Measurements from ENCODE around the gene B4GALT4.
"Not testable (repeated sequence)": the region's sequence is repeated elsewhere in the genome, so short reads cannot be mapped to it uniquely, and the experiment has no call there.

B4GALT4 gene

DNA sequence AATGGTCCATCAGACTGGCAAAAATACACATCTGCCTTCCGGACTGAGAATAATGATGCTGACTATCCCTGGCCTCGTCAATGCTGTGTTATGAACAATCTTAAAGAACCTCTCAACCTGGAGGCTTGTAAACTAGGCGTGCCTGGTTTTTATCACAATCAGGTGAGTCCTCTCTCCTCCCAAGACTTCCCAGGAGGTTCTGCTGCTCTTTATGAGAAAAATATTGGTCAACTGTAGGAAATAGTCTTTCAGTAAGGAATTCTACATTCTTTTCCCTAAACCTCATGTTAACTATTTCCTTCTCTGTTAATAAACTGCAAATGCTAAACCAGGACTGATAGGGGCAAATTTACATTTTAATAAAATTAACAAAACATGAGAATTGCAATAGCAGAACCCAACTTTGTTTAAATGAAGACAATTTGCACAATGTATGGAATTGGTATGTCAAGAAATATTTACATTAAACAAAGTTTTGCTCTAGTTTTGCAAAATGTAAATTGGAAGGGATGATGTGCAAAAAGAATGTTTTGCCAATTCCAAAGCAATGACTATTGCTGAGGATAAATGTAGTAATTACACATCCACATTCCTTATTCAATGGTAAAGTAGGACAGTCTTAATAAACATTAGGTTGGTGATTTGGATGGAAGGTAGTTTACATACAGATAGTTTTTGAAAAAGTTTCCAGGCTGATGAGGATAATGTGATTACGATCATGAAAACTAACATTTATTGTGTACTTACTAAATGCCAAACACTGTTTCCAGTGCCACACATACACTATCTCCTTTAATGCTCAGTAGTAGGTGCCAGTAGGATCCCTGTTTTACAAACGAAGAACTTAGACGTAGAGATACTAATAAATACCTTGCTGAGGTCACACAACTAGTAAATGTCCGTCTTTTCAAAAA lies 46.2 kb downstream of the B4GALT4 start:
- no peak for DNase-seq

DNA sequence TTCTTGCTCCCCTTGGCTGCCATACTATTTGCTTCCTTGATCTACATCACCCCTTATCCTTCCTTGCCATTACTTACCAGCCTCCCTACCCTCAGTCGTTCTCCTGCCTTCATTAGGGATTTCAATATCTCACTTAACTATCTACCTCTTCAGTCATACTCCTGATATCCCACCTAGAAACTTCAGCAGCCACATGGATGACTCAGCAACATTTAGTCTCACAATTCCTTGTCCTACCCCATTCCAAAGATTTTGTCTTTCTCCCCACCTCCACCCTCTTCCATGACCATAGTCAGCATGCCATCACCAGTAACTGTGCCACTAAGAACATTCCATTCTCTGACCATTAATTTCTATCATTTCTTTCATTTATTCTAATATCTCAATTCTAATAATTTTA lies 48.9 kb downstream of the B4GALT4 start:
- DNase-seq: no peak

DNA sequence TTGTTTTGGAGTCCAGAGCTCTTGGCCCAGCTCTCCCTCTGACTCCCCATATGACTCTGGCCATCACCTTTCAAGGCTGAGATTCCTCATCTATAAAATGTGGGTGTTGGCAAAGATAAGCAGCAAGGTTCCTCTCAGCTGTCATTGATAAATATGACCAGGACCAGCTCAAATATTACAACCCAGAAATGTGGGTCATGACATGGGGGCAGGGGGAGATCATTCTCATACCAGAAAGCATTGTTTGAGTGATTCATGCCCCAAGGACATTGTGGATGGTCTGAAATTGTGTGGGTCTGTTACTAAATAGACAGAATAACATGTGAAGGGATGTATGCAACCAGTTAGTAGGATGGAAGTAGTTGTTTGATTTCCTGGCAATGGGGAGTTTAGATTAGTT lies 53.4 kb downstream of the B4GALT4 start:
- no peak for DNase-seq

DNA sequence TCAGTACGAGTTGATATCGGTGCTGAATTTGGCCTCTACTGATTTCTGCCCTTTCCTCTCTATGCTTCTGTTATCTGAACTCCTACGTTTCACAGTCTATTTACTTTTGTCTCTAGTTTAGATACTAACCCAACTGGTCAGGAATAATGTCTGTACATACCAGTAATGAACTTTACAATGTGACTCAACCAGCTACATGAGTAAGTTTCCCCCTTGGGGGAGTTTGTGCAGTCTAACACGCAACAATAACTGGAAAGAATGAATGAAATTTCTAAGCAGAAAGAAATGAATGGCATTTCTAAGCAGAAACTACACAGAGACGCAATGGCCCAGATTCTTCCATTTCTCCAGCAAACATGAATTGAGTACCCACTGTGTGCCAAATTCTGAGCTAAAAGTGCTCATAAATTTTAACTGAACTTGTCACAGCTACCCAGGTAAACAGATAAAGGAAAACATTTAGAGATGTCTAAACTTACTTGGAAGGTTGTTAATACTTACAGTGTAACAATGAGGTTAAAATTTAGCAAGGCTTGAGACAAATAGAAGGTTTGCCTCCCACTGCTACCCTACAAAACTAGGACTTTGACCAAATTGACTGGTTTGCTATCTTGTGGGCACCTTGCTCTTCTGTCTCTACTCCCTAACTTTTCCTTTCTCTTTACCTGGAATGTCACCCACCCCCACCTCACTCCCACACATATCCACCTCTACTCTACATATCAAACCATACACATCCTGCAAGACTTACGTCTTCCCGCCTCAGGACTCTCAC lies 55.7 kb downstream of the B4GALT4 start:
- no peak for DNase-seq

DNA sequence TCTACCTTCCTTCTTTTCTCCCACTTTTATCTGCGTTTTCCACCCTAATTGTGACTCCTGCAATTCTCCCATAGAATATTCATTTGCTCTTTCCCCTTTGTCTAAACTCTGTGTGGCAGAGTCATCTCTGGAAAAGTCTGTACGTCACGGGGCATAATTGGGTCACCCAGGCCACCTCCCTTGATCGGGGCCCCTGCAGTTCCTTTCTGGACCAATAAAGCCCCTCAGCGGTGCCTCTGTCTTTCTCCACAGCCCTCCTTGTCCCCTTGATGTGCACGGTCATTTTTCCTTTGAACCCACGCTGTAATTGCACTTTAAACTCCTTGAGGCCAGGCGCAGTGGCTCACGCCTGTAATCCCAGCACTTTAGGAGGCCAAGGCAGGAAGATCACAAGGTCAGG lies 56.6 kb downstream of the B4GALT4 start:
- DNase-seq: no peak

DNA sequence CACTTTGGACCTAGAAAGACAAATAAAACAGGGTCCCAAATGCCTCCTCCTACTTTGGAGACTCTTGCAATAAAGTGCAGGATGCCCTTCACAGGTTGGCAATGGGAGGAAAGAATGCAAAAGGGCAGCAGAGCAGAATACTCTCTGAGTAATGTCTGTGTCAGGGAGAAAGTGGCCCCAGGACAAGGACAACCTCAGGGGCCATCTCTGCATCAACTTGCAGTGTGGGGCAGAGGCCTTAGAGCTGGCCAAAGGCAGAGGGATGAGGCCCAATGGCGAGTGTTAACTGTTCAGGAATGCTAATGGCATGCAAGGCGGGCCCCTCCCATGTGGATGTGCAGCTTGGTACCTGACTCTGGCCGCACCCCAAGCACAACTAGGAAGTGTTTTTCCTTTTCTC lies 58.9 kb downstream of the B4GALT4 start:
- DNase-seq: no peak

DNA sequence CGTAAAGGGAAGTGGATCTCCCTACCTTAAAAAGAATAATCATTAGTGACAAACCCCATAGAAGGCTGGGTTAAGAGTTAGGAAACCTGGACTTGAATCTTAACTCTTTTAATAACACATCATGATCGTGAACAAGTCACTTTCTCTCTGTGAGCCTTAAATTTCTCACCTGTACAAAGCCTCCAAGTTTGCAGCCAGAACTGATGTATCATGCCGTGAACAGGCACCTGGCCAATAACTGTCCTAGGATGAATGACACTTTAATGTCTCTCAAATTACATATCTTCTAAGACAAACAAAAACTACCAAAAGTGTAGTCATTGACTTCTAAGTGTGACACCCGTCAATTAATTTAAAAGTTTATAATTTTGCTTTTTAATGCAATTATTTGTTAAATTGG lies 63.4 kb downstream of the B4GALT4 start:
- no peak for DNase-seq

DNA sequence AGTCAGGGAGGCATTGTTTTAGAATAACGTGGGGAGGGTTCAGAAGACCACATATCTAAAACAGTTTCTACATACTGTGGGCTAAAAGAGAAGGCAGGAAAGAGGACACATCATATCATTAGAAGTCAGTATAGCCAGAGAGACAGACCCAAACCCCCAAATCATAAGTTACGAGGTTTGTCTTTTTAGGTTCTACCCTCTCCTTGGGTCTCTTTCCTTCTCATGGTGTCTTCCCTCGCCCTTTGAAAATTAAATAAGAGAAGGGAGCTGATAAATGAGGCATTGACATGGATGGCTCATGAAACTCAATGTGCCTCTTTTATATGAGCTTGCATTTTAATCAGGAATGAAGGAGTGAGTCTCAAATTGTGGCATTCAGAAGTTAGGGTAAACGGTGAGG lies 63.9 kb downstream of the B4GALT4 start:
- no peak for DNase-seq

DNA sequence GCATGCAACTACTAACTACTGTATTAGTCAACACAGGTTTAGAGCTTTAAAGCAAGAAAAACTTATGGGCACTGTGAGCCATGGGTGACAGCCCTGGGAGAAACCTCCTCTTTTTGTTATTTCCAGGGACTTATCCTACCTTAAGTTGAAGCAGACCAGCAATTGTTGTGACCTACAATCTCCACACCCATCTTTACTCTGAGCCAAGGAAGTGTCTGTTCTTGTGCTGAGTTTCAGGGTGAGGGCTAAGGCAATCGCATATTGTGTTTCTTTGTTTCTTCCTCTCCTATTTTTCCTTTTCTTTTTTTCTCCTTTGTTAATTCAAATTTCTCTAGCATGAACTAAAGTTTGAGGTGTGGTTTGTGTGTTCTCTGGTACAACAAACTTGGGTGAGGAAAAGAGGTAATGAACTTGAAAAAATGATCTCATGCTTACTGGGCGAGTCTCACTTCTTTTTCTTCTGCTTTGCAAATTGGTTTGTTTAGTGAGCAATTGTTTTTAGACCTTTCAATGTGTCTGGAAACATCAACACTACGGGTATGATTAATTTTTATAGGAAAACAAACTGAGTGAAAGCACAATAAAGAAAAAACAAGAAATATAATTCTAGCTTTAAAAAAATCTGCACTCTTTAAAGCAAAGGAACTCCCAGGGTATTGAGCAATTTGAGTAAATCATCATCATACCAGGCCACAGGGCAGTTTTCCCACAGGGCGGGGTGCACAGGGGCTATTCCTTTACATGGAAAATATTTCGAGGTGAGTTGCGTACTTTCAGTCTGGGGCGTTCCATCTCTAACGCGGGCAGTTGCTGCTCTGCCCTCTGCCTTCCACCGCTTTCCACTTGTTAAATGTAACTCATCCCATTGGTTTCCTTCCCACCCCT lies 64.6 kb downstream of the B4GALT4 start:
- no peak for DNase-seq

DNA sequence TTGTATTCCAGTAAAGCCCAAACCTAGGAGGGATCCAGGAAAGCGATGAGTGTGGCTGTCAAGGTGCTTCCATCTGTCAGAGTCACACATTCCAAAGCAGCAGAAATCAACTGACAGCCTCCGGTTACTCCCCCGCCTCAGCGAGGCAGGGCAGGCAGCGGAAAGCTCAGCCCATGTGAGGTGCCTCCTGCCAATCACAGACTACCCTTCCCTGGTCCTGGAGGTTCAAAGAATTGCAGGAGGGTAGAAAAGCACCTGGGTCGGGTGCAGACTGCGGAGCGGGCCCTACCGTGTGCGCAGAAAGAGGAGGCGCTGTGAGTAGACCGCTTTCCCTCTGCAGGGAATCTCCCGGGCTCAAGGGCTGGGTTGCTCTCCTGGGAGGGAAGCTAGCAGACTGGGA lies 67.4 kb downstream of the B4GALT4 start, which contains the start of gene UPK1B:
UPK1B (plus strand) TSS at position 274 of the 400 bp plus-strand sequence. CDS start 13,144 bp downstream, outside the sequence.
- DNase-seq: no peak

DNA sequence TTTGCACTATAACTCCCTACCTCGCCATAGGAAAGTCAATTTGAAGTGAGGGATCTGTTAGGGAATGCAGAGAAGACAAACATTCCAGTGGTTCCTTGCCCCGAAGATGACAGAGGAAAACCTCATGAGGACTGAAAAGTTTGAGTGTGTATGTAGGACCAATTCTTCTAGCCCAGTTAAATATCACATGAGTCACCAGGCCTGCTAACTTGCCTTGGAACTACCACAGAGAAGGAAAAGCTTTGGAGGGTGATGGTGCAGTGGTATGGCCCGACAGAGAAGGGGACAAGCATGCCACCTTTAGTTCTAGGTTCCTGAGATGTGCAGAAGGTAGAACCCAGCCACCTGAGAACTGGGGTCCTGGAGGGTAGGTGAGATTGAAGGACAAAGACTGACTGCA lies 69.9 kb downstream of the B4GALT4 start:
- DNase-seq: no peak

DNA sequence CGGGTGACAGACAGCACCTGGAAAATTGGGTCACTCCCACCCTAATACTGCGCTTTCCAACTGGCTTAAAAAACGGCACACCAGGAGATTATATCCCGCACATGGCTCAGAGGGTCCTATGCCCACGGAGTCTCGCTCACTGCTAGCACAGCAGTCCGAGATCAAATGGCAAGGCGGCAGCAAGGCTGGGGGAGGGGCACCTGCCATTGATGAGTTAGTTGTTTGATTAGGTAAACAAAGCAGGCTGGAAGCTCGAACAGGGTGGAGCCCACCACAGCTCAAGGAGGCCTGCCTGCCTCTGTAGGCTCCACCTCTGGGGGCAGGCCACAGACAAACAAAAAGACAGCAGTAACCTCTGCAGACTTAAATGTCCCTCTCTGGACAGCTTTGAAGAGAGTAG lies 75.9 kb downstream of the B4GALT4 start:
- not testable (repeated sequence) for DNase-seq
